MCF 10A (cell line): ENCODE measurements around the gene USP28. TPM values are rescaled to one million over a fixed set of nuclear protein-coding genes. Genes with fewer than 3 reads are reported as not detected.

Experiments
- BruUV-seq: library from RNA; stranded (reverse); fragments of 400-500 nt; replicated peaks from 2 replicates; lab custom pipeline; 2021; lab: Mats Ljungman, UMichigan
- CTCF ChIA-PET: fragments of 300-600 bp; sonication (Branson Sonifier 250); formaldehyde crosslinking; extraction: SDS; loops from one replicate; lab custom pipeline; 2021; ENCODE audit warnings: antibody characterized with exemption, inconsistent platforms; lab: Yijun Ruan, JAX
- POLR2A ChIA-PET: fragments of 300-600, 350-650 bp; sonication (Branson Sonifier 250); formaldehyde crosslinking; extraction: SDS; loops from one replicate; lab custom pipeline; 2020; ENCODE audit warnings: antibody characterized with exemption, inconsistent platforms; lab: Yijun Ruan, JAX
- DNase-seq: peaks from one replicate; pipeline ENCODE4 v3.0.0-alpha.2; 2018; ENCODE audit not compliant: unreplicated experiment
- H3K27ac Mint-ChIP-seq: one replicate; pipeline ENCODE4 v1.8.0; 2022; ENCODE audit warnings: mild to moderate bottlenecking, low read depth, mixed read lengths; ENCODE audit not compliant: unreplicated experiment
- H3K27me3 Mint-ChIP-seq: one replicate; pipeline ENCODE4 v1.8.0; 2022; ENCODE audit warnings: mixed read lengths; ENCODE audit not compliant: insufficient read depth, unreplicated experiment
- H3K36me3 Mint-ChIP-seq: one replicate; pipeline ENCODE4 v1.8.0; 2022; ENCODE audit warnings: mild to moderate bottlenecking, moderate library complexity, mixed read lengths; ENCODE audit not compliant: insufficient read depth, unreplicated experiment
- H3K4me1 Mint-ChIP-seq: one replicate; pipeline ENCODE4 v1.8.0; 2022; ENCODE audit warnings: mixed read lengths; ENCODE audit not compliant: insufficient read depth, unreplicated experiment
- H3K4me3 Mint-ChIP-seq: one replicate; pipeline ENCODE4 v1.8.0; 2022; ENCODE audit warnings: mild to moderate bottlenecking, moderate library complexity, mixed read lengths; ENCODE audit not compliant: unreplicated experiment
- H3K9me3 Mint-ChIP-seq: one replicate; pipeline ENCODE4 v1.8.0; 2022; ENCODE audit warnings: mixed read lengths; ENCODE audit not compliant: unreplicated experiment
- CTCF ChIP-seq: fragments of 200-600 bp; IDR thresholded peaks from one replicate; pipeline ENCODE4 v1.8.0; 2022; ENCODE audit warnings: antibody characterized with exemption, mild to moderate bottlenecking; ENCODE audit not compliant: unreplicated experiment
- intact Hi-C: fragments of 100-400 bp; cut with micrococcal nuclease; formaldehyde crosslinking; loops from 2 replicates; pipeline ENCODE4 v1.14.1; 2022
- total RNA-seq: library from RNA; stranded (reverse); gene quantifications from 2 replicates; pipeline ENCODE4 v1.2.3, GENCODE V29; 2022

Gene USP28
- total RNA-seq, 1 experiment from 2014 or later, result 17.2 TPM

- TF ChIP-seq CTCF, result no peak
- DNase-seq, result no peak
- H3K4me3 Mint-ChIP-seq, result no peak overlapping the region
- no peaks in the 10 kb centered on the region for H3K9me3 Mint-ChIP-seq
- H3K36me3 Mint-ChIP-seq, result peaks cover 38% of the 10 kb centered on the region
- ChIA-PET CTCF (interaction anchor here (1.0 kb wide), 1 partner anchor 9 kb away, joined by 3 read pairs; no protein-coding TSS in a partner anchor), POLR2A (no interaction called here)
- no peaks in the 10 kb centered on the region for H3K4me1 Mint-ChIP-seq
- no TSS peak for BruUV-seq
- intact Hi-C loops, result no loop called here
- no peaks in the 10 kb centered on the region for H3K27me3 Mint-ChIP-seq
- H3K27ac Mint-ChIP-seq, result no peak overlapping the region
Observed at GRCh38 chr11:113814181-113814580, 61.2 kb downstream of the USP28 start.

- DNase-seq, result no peak
- CTCF ChIA-PET, result no interaction called here
- H3K4me1 Mint-ChIP-seq, result no peaks in the 10 kb centered on the region
- BruUV-seq, result no TSS peak
- H3K4me3 Mint-ChIP-seq, result no peak overlapping the region
- no peak for TF ChIP-seq CTCF
- POLR2A ChIA-PET, result no interaction called here
- peaks cover 51% of the 10 kb centered on the region for H3K36me3 Mint-ChIP-seq
- H3K27me3 Mint-ChIP-seq, result no peaks in the 10 kb centered on the region
- intact Hi-C loops, result no loop called here
- H3K9me3 Mint-ChIP-seq, result no peaks in the 10 kb centered on the region
- no peak overlapping the region for H3K27ac Mint-ChIP-seq
Observed at GRCh38 chr11:113808931-113809330, 66.4 kb downstream of the USP28 start.

- Mint-ChIP-seq H3K27ac (no peak overlapping the region), H3K4me1 (no peaks in the 10 kb centered on the region), H3K9me3 (no peaks in the 10 kb centered on the region), H3K4me3 (no peak overlapping the region), H3K36me3 (peaks cover 45% of the 10 kb centered on the region), H3K27me3 (no peaks in the 10 kb centered on the region)
- POLR2A ChIA-PET, result interaction anchor here (1.1 to 1.5 kb wide), 2 partner anchors 9 to 17 kb away, joined by 3 to 4 read pairs; no protein-coding TSS in a partner anchor
- no TSS peak for BruUV-seq
- peak; percentile 31 for TF ChIP-seq CTCF
- DNase-seq, result peak; percentile 50
- CTCF ChIA-PET, result interaction anchor here (0.5 to 2.1 kb wide), 5 partner anchors 9 to 1454 kb away, joined by 3 to 6 read pairs (median 3); no protein-coding TSS in a partner anchor
- intact Hi-C loops, result no loop called here
Observed at GRCh38 chr11:113806406-113806805, 69.0 kb downstream of the USP28 start.

- peaks cover 49% of the 10 kb centered on the region for H3K36me3 Mint-ChIP-seq
- BruUV-seq, result no TSS peak
Observed at GRCh38 chr11:113805640-113806039, 69.7 kb downstream of the USP28 start.

More at GRCh38 chr11:113805640-113806039, 69.7 kb downstream of the USP28 start:
- intact Hi-C loops, result no loop called here
- no peak for DNase-seq
- H3K4me3 Mint-ChIP-seq, result no peak overlapping the region
- H3K9me3 Mint-ChIP-seq, result no peaks in the 10 kb centered on the region
- H3K27ac Mint-ChIP-seq, result no peak overlapping the region
- CTCF ChIA-PET, result interaction anchor here (0.6 to 2.1 kb wide), 3 partner anchors 10 to 1454 kb away, joined by 3 to 6 read pairs (median 3); no protein-coding TSS in a partner anchor
- H3K27me3 Mint-ChIP-seq, result no peaks in the 10 kb centered on the region
- POLR2A ChIA-PET, result interaction anchor here (0.7 kb wide), 1 partner anchor 490 kb away, joined by 3 read pairs; no protein-coding TSS in a partner anchor
- TF ChIP-seq CTCF, result no peak
- no peaks in the 10 kb centered on the region for H3K4me1 Mint-ChIP-seq
